B cell (primary cell): Measurements from ENCODE around the gene HPN. TPM values are rescaled to one million over a fixed set of nuclear protein-coding genes. Genes with fewer than 3 reads are reported as not detected.

Experiments used
- ATAC-seq: fragments of 200-7000 bp; cut with Tn5 transposase; one replicate; pipeline ENCODE4 v1.10.0; 2021; ENCODE audit warnings: low read depth, mild to moderate bottlenecking, moderate number of reproducible peaks, moderate library complexity
- CTCF ChIA-PET: fragments of 350-600 bp; sonication (Branson Sonifier 250); formaldehyde crosslinking; loops from one replicate; lab custom pipeline; 2021; ENCODE audit warnings: antibody characterized with exemption, inconsistent platforms; lab: Charles Lee
- POLR2A ChIA-PET: fragments of 350-600 bp; sonication (Branson Sonifier 250); formaldehyde crosslinking; loops from one replicate; lab custom pipeline; 2021; ENCODE audit warnings: antibody characterized with exemption; lab: Charles Lee
- DNase-seq: peaks from one replicate; pipeline ENCODE4 v3.0.0; 2013
- H2AFZ ChIP-seq: 2 replicates; pipeline ENCODE4 v1.6.1; 2012; ENCODE audit warnings: mild to moderate bottlenecking, low read depth, low read length; ENCODE audit not compliant: insufficient read depth, poor library complexity, severe bottlenecking
- H3K27ac ChIP-seq, 2 donors: 1 replicate in 1 of 2; 2 replicates in 1 of 2; pipeline ENCODE4 v1.5.1; 2012 to 2013; ENCODE audit warnings: low read length in 2 of 2, mild to moderate bottlenecking in 2 of 2, moderate library complexity in 1 of 2
- H3K27me3 ChIP-seq, 4 experiments: fragments of 200-600 bp in 1 of 4; sonication (generic) in 1 of 4; replicated peaks in 1 of 4; 1 replicate in 2 of 4; 2 replicates in 2 of 4; pipeline versions ENCODE4 v1.6.1 to v1.7.0; 2013 to 2016; ENCODE audit warnings: low read length in 3 of 4, mild to moderate bottlenecking in 2 of 4, mixed read lengths in 1 of 4, moderate library complexity in 1 of 4; ENCODE audit not compliant: insufficient read depth in 4 of 4, control insufficient read depth in 3 of 4; ENCODE audit errors: control extremely low read depth in 1 of 4
- H3K36me3 ChIP-seq, 2 experiments: replicated peaks in 1 of 2; 1 replicate in 1 of 2; 2 replicates in 1 of 2; pipeline versions ENCODE4 v1.6.1 to v1.7.1; 2013; ENCODE audit warnings: low read length in 1 of 2; ENCODE audit not compliant: insufficient read depth in 2 of 2, control insufficient read depth in 1 of 2; ENCODE audit errors: control extremely low read depth in 1 of 2, extremely low read depth in 1 of 2
- H3K4me1 ChIP-seq, 2 donors: fragments of 200-600 bp in 1 of 2; sonication (generic) in 1 of 2; 1 replicate in 1 of 2; 2 replicates in 1 of 2; pipeline versions ENCODE4 v1.5.1 to v1.6.1; 2013 to 2017; ENCODE audit warnings: low read length in 2 of 2; ENCODE audit not compliant: control insufficient read depth in 2 of 2, insufficient read depth in 2 of 2
- H3K4me2 ChIP-seq: replicated peaks from 2 replicates; pipeline ENCODE3; 2012; ENCODE audit warnings: mild to moderate bottlenecking, low read depth, low read length; ENCODE audit not compliant: poor library complexity, severe bottlenecking
- H3K4me3 ChIP-seq, 5 experiments: fragments of 200-600 bp in 1 of 5; sonication (generic) in 1 of 5; 1 replicate in 3 of 5; 2 replicates in 2 of 5; pipeline versions ENCODE4 v1.5.1 to v1.7.0; 2011 to 2016; ENCODE audit warnings: low read length in 4 of 5, mild to moderate bottlenecking in 4 of 5, low read depth in 2 of 5, control low read depth in 1 of 5, moderate library complexity in 1 of 5; ENCODE audit not compliant: insufficient read depth in 1 of 5; ENCODE audit errors: control extremely low read depth in 1 of 5, extremely low read depth in 1 of 5
- H3K79me2 ChIP-seq: fragments of 200-600 bp; sonication (generic); one replicate; pipeline ENCODE4 v1.6.0; 2016; ENCODE audit warnings: low read length; ENCODE audit not compliant: control insufficient read depth, insufficient read depth
- H3K9ac ChIP-seq: fragments of 200-600 bp; sonication (generic); 2 replicates; pipeline ENCODE4 v1.6.1; 2017; ENCODE audit warnings: mild to moderate bottlenecking, low read length, moderate library complexity
- H3K9me3 ChIP-seq, 3 donors: one replicate each; pipeline versions ENCODE4 v1.6.1 to v1.7.1; 2013; ENCODE audit warnings: low read length in 2 of 3; ENCODE audit not compliant: control insufficient read depth in 2 of 3, insufficient read depth in 1 of 3; ENCODE audit errors: control extremely low read depth in 1 of 3
- H4K20me1 ChIP-seq: 2 replicates; pipeline ENCODE4 v1.6.0; 2012; ENCODE audit warnings: mild to moderate bottlenecking, low read length; ENCODE audit not compliant: insufficient read depth, control insufficient read depth, poor library complexity, severe bottlenecking
- H3K27ac Mint-ChIP-seq: one replicate; pipeline ENCODE4 v1.8.0; 2021; ENCODE audit warnings: mixed read lengths
- H3K27me3 Mint-ChIP-seq: one replicate; pipeline ENCODE4 v1.8.0; 2021; ENCODE audit warnings: mixed read lengths
- H3K4me1 Mint-ChIP-seq: one replicate; pipeline ENCODE4 v1.8.0; 2021; ENCODE audit warnings: mixed read lengths
- H3K4me3 Mint-ChIP-seq: one replicate; pipeline ENCODE4 v1.8.0; 2021; ENCODE audit warnings: mixed read lengths
- H3K9me3 Mint-ChIP-seq: one replicate; pipeline ENCODE4 v1.8.0; 2022; ENCODE audit warnings: mixed read lengths; ENCODE audit not compliant: insufficient read depth
- CTCF ChIP-seq: fragments of 200-600 bp; IDR thresholded peaks from one replicate; pipeline ENCODE4 v1.8.0; 2022; ENCODE audit warnings: antibody characterized with exemption, mild to moderate bottlenecking
- EZH2 ChIP-seq: IDR thresholded peaks from 2 replicates; pipeline ENCODE4 v1.6.1; 2012; ENCODE audit warnings: borderline replicate concordance, low read depth, mild to moderate bottlenecking, moderate library complexity, low read length; ENCODE audit not compliant: insufficient read depth, poor library complexity, severe bottlenecking
- WGBS: methylation state at CpG from one replicate; pipeline ENCODE4 v1.1.5; 2013; ENCODE audit warnings: missing lambda C conversion rate; ENCODE audit not compliant: insufficient coverage; 5-methylcytosine and 5-hydroxymethylcytosine counted together
- intact Hi-C: fragments of 100-400 bp; cut with micrococcal nuclease; formaldehyde crosslinking; loops from one replicate; pipeline ENCODE4 v1.10.0; 2022
- polyA plus RNA-seq: library from polyadenylated mRNA; depleted of rRNA; stranded (reverse); fragments of >200 nt; gene quantifications from 2 replicates; pipeline ENCODE4 v1.2.3, GENCODE V29; 2012
- total RNA-seq, 2 donors: library from RNA; stranded (reverse); fragments of 120-200 nt in 1 of 2; gene quantifications; 1 replicate in 1 of 2; 2 replicates in 1 of 2; pipeline versions ENCODE4 v1.2.3 to v1.2.4, GENCODE V29; 2013 to 2022

Gene HPN
- total and polyA plus RNA-seq, 2 donors (not counting 1 experiment from before 2014, with no cell fraction given), result 0.30 TPM; not detected in 1

GRCh38 chr19:35015270-35015953 is 26.1 kb upstream of the HPN start:
- no peak overlapping the region for H3K27ac ChIP-seq
- H3K4me2 ChIP-seq, result no peak overlapping the region
- H3K27me3 ChIP-seq, result no peaks in the 10 kb centered on the region
- H3K4me3 ChIP-seq, result no peak overlapping the region
- H3K9me3 Mint-ChIP-seq, result no peaks in the 10 kb centered on the region
- H3K79me2 ChIP-seq, result peaks cover 3% of the 10 kb centered on the region
- no peaks in the 10 kb centered on the region for H3K9me3 ChIP-seq
- no peak overlapping the region for H3K4me3 Mint-ChIP-seq
- peaks cover 1 to 64% of the 10 kb centered on the region in 2 experiments for H3K36me3 ChIP-seq
- DNase-seq (no peak), ATAC-seq (no peak)
- H3K4me1 Mint-ChIP-seq, result peaks cover 25% of the 10 kb centered on the region
- POLR2A ChIA-PET, result no interaction called here
- H4K20me1 ChIP-seq, result peaks cover 12% of the 10 kb centered on the region
- H3K4me1 ChIP-seq, result peaks cover 17 to 31% of the 10 kb centered on the region in 2 donors
- CTCF ChIA-PET, result interaction anchor here (1.1 to 5.9 kb wide), 5 partner anchors 9 to 48 kb away, joined by 3 to 71 read pairs (median 4); no protein-coding TSS in a partner anchor
- TF ChIP-seq CTCF, result no peak
- TF ChIP-seq EZH2, result no peak
- no peak overlapping the region for H2AFZ ChIP-seq
- no peak overlapping the region for H3K9ac ChIP-seq
- intact Hi-C loops, result no loop called here
- 89% methylated on average over 9 of the region's 16 CpGs for WGBS
- no peaks in the 10 kb centered on the region for H3K27me3 Mint-ChIP-seq
- no peak overlapping the region for H3K27ac Mint-ChIP-seq

GRCh38 chr19:35015954-35016351 is 25.6 kb upstream of the HPN start:
- POLR2A ChIA-PET, result no interaction called here
- DNase-seq (no peak), ATAC-seq (no peak)
- H3K36me3 ChIP-seq, result peaks cover 1 to 66% of the 10 kb centered on the region in 2 experiments
- no peaks in the 10 kb centered on the region for H3K27me3 ChIP-seq
- CTCF ChIA-PET, result interaction anchor here (1.1 kb wide), 1 partner anchor 43 kb away, joined by 3 read pairs; no protein-coding TSS in a partner anchor
- H3K79me2 ChIP-seq, result peaks cover 3% of the 10 kb centered on the region
- H3K4me3 ChIP-seq, result no peak overlapping the region
- no peaks in the 10 kb centered on the region for H3K27me3 Mint-ChIP-seq
- peaks cover 25% of the 10 kb centered on the region for H3K4me1 Mint-ChIP-seq
- peaks cover 12% of the 10 kb centered on the region for H4K20me1 ChIP-seq
- no peaks in the 10 kb centered on the region for H3K9me3 ChIP-seq
- 100% methylated on average over 5 of the region's 6 CpGs for WGBS
- no peak overlapping the region for H3K4me2 ChIP-seq
- H3K27ac ChIP-seq, result no peak overlapping the region
- no peaks in the 10 kb centered on the region for H3K9me3 Mint-ChIP-seq
- TF ChIP-seq EZH2, result no peak
- TF ChIP-seq CTCF, result no peak
- intact Hi-C loops, result no loop called here
- H3K4me1 ChIP-seq, result peaks cover 17 to 31% of the 10 kb centered on the region in 2 donors
- no peak overlapping the region for H3K9ac ChIP-seq
- H3K27ac Mint-ChIP-seq, result no peak overlapping the region
- no peak overlapping the region for H2AFZ ChIP-seq
- H3K4me3 Mint-ChIP-seq, result no peak overlapping the region
